Left ventricle myocardium superior (tissue), 1 donor: Measurements from ENCODE around the gene ITIH1. TPM values are rescaled to one million over a fixed set of nuclear protein-coding genes. Genes with fewer than 3 reads are reported as not detected.
"Not testable (repeated sequence)": the region's sequence is repeated elsewhere in the genome, so short reads cannot be mapped to it uniquely, and the experiment has no call there.

ENCODE experiments used
- ATAC-seq: fragments of 200-7000 bp; cut with Tn5 transposase; one replicate; pipeline ENCODE4 v1.9.1; 2020; ENCODE audit warnings: mild to moderate bottlenecking, moderate library complexity
- DNase-seq: peaks from one replicate; pipeline ENCODE4 v3.0.0-alpha.2; 2020
- intact Hi-C: fragments of 100-400 bp; cut with micrococcal nuclease; formaldehyde crosslinking; loops from one replicate; pipeline ENCODE4 v1.11.0; 2022
- total RNA-seq: library from RNA; stranded (reverse); fragmentation: NEBNext Ultra II Directional; extraction: Animal tissue kit (Norgen Biotek cat#: 25700); gene quantifications from one replicate; pipeline ENCODE4 v1.2.1, GENCODE V29; 2021
- donor health status: DM: no; HTN: yes; CAD: no; lungs with severe emphysema.

Gene ITIH1
- total RNA-seq, 1 donor from 2014 or later = not detected

- DNase-seq = no peak
- ATAC-seq = no peak
- intact Hi-C loops = no loop called here
These were observed 3.9 kb upstream of the ITIH1 start for GRCh38 chr3:52773361-52774065.

DNA sequence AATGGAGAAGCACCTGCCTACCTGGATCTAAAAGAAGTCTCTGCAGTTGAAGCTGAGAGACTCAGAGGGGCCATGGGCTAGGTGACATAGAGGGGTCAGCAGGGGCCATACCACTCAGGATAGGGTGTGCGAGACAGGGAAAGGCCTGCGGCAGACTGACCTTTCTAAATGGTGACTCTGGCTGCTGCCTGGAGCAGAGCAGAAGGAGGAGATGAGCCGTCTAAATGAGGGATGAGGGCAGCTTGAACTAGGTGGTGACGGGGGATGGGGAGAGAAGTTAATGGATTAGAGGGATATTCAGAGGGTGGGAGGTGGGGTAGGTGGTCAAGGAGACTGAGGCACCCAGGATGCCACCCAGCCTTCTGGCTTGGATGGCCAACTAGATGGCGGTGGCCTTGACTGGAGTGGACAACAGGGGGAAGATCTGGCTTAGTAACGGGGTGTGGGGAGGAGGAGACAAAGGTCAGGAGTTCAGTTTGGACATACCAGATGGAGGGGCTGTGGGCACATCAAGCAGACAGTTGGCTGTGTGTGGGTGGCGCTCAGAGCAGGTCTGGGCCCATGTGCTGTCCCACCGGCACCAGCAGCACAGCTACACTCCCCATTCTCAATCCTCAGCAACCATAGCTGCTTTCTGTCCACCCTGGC, 3.2 kb upstream of the ITIH1 start:
- no peak for DNase-seq
- intact Hi-C loops = no loop called here
- ATAC-seq = no peak

DNA sequence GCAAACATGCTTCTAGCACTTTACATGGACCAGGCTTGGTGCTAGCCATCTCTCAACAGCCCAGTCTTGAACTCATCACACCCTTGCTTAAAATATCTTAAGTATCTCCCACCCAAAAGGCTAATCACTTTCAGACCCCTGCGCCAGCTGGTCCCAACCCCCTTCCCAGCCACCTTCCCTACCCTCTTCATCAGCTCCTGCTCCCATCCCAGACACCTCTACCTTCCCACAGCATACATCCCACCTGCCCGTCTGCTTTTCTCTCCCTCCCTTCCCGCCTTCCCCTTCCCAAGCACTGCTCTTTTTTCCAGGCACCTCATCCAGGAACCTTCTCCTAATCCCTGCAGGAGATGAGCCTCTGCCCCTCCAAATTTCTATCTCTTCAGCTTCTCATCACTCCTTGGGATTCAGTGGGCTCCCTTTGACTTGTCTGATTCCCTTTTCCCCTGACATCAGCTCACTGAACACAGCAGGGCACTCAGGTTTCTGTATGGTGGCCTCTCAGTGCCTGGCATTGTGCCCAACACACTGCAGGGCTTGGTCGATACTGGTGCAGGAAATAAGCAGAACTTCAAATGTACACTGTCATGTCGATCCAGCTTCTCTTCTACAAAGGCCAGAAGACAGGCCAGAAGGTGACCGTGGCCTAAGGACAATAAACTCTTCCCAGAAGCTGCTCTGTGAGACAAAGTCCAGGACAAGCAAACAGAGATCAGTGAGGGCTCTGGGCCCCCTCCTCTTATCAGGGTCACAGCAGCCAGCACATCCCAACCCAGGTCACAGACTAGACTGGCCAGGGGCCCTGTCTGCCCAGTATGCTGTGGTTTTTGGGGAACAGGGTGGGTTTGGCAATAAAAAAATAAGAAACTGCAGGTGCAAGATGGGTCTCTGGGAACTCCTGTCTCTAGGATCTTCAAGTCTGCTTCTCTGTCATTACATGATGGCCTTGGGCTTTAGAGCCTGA, 2.2 kb upstream of the ITIH1 start:
- intact Hi-C loops = no loop called here
- DNase-seq = no peak
- ATAC-seq = no peak

- intact Hi-C loops = no loop called here
- ATAC-seq (no peak), DNase-seq (no peak)
These were observed 1.5 kb upstream of the ITIH1 start for GRCh38 chr3:52775877-52776276.

- DNase-seq, ATAC-seq, intact Hi-C loops: not testable (repeated sequence)
These were observed 913 bp upstream of the ITIH1 start for GRCh38 chr3:52776486-52776885.

GRCh38 chr3:52777959-52778805, 783 bp downstream of the ITIH1 start:
- DNase-seq (no peak), ATAC-seq (no peak)
- intact Hi-C loops = no loop called here

DNA sequence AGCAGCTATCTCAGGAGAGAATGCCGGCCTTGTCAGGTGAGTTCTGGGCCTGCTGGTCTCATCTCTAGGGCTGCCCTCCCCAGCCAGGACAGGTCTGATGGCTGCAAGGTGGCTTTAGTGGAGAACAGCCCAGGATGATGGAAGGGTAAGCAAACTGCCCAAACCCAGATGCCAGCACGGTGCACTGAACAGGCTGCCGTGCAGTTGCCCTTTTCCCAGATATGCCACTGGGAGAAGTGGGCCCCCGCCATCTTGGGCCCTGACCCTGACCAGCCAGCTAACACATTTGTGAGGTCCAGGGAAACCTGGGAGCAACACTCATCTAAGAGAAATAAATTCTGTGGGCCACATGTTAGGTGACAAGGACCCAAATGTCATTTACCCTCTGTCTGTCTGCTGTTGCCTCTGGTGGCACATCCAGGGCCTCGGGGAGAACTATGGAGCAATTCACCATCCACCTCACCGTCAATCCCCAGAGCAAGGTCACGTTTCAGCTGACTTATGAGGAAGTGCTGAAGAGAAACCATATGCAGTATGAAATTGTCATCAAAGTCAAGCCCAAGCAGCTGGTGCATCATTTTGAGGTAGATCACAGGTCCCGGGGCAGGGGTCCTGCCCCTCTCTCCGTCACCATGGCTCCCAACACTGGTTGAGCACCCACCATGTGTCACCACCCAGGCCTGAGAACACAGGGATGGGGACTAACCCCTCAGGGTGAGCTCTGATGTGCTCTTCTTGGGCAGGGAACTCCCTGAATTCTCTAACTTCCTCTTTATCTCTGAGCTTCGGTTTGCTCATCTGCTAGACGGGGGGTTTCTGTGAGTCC, 1.8 kb downstream of the ITIH1 start:
- DNase-seq = no peak
- intact Hi-C loops = no loop called here
- ATAC-seq = no peak

DNA sequence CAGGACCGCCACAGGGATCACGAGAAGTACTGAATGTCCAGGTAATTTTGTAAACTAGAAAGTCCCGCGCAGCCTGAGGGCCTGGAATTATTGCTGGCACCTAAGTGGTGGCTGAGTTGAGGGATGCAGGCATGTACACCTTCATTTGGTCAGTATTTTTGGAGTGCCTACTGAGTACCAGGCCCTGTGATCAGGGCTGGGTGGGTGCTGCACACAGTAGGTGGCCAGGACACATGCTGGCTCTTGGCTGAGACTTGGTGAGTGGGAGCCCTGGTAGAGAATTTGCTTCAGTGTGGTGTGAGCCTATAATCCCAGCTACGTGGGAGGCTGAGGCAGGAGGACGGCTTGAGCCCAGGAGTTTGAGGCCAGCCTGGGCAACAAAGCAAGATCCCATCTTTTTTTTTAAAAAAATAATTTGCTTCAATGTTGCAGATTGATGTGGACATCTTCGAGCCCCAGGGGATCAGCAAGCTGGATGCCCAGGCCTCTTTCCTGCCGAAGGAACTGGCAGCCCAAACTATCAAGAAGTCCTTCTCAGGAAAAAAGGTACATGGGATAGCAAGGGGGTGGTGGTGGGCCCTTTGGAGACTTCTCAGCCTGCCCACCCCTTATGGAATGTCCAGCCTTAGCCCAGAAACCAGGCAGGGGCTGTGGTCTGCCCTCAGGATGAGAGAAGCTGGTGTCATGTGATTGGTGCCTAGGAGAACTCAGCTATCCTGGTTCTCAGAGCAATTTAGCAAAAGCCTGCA, 2.6 kb downstream of the ITIH1 start:
- intact Hi-C loops = no loop called here
- no peak for ATAC-seq
- no peak for DNase-seq

GRCh38 chr3:52781741-52782140, 4.3 kb downstream of the ITIH1 start:
- ATAC-seq = no peak
- intact Hi-C loops = no loop called here
- no peak for DNase-seq

GRCh38 chr3:52782412-52783210, 5.2 kb downstream of the ITIH1 start:
- intact Hi-C loops = no loop called here
- DNase-seq (peak; percentile 14), ATAC-seq (no peak)

GRCh38 chr3:52783211-52783555, 5.8 kb downstream of the ITIH1 start:
- DNase-seq (no peak), ATAC-seq (no peak)
- intact Hi-C loops = no loop called here

DNA sequence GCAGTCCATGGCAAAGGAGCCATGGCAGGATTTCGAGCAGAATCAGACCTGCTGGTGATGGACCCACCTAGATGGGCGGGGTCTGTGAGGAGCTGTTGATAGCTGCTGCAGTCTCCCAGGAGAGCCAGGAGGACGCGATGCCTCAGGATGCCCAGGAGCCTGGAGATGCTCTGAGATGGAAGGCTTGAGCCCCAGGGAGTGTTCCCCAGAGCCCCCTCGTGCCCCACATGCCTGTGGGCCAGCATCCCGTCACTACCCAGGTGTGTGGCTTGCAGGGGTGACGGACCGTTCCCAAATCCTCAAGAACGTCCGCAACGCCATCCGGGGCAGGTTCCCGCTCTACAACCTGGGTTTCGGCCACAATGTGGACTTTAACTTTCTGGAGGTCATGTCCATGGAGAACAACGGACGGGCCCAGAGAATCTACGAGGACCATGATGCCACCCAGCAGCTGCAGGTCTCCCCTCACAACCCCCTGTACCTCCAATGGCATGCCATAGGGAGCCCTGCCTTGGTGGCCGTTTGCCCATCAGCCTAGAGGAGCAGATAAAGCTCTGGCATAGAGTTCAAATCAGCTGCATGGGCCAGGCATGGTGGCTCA, 6.7 kb downstream of the ITIH1 start:
- intact Hi-C loops = no loop called here
- no peak for ATAC-seq
- peak; percentile 14 for DNase-seq

- DNase-seq (no peak), ATAC-seq (no peak)
- intact Hi-C loops = no loop called here
These were observed 7.7 kb downstream of the ITIH1 start for GRCh38 chr3:52784931-52785590.

DNA sequence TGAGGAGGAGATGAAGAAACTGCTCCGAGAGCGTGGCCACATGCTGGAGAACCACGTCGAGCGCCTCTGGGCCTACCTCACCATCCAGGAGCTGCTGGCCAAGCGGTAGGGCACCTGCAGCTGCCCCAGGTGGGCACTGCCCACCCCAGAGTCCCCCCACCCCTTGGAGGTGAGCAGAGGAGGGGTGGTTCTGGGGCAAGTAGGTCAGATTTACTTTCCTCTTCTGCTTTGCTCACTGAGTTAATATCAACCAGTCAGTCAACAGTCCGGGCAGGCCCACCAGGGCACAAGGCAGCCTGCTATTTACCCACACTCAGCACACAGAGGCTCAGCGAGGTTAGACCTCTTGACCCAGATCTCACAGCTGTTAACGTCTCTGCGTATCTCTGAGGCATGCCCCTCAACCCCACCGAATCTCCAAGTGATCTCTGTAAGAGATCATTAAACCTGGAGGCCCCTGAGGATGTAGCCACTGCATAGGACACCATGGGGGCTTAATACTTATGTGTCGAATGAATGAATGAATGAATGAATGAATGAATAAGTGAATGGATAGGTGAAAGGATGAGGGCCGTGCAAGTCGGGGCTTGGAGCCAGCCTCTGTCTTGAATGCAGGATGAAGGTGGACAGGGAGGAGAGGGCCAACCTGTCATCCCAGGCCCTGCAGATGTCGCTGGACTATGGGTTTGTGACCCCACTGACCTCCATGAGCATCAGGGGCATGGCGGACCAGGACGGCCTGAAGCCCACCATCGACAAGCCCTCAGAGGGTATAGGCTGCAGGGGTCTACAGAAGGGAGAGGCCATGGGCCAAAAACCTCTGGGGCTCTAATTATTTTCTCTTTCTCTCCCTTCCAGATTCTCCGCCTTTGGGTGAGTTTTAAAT, 9.2 kb downstream of the ITIH1 start:
- intact Hi-C loops = no loop called here
- ATAC-seq = no peak
- DNase-seq = no peak

DNA sequence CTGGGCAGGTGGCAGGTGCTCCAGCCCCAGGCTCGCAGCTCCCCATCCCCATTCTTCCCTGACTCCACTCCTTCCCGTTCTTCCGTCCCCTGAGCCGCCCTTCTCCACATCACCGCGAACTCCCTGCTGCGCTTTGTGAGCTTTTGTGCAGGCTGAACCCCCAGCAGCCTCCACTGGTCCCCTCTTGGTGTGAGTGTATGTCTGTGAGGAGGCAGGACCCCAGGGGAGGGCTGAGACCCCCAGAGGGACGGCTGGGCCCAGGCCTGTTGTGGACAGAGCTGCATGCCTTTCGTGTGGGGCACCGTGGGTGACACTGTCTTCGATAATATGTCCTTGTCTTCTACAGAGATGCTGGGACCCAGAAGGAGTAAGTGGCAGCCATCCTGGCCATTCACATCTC, 9.8 kb downstream of the ITIH1 start:
- intact Hi-C loops = no loop called here
- ATAC-seq (no peak), DNase-seq (peak; percentile 16)
